ENCODE results near the gene KLC3. TPM values are rescaled to one million over a fixed set of nuclear protein-coding genes. Genes with fewer than 3 reads are reported as not detected.

Gene KLC3
- total RNA-seq, 4 donors from 2014 or later = not detected

- no peak for TF ChIP-seq CTCF (IDR thresholded peaks at IDR 0.05; ENCODE audit: low read depth)
Observed at GRCh38 chr19:45368737-45369340, 28.3 kb downstream of the KLC3 start.

GRCh38 chr19:45370410-45371204, 30.1 kb downstream of the KLC3 start, which contains the start of gene ERCC2:
Gene ERCC2 (minus strand): TSS chr19:45370573. CDS start chr19:45370540, 33 bp downstream.
- TF ChIP-seq CTCF (IDR thresholded peaks at IDR 0.05; ENCODE audit: low read depth) = no peak

GRCh38 chr19:45376045-45376724, 35.6 kb downstream of the KLC3 start:
- TF ChIP-seq CTCF (IDR thresholded peaks at IDR 0.05; ENCODE audit: low read depth) = no peak

GRCh38 chr19:45380107-45380506, 39.6 kb downstream of the KLC3 start:
- no peak for TF ChIP-seq CTCF (IDR thresholded peaks at IDR 0.05; ENCODE audit: low read depth)

- no peak for TF ChIP-seq CTCF (IDR thresholded peaks at IDR 0.05; ENCODE audit: low read depth)
Observed at GRCh38 chr19:45382426-45382825, 41.9 kb downstream of the KLC3 start.

GRCh38 chr19:45385392-45386221, 45.1 kb downstream of the KLC3 start:
- no peak for TF ChIP-seq CTCF (IDR thresholded peaks at IDR 0.05; ENCODE audit: low read depth)

Measured in subcutaneous adipose tissue (tissue), 4 donors.